HCT116 (cell line): Measurements from ENCODE around the gene DENND5A. TPM values are rescaled to one million over a fixed set of nuclear protein-coding genes. Genes with fewer than 3 reads are reported as not detected.
"Not testable (repeated sequence)": the region's sequence is repeated elsewhere in the genome, so short reads cannot be mapped to it uniquely, and the experiment has no call there.

Experiments used
- ATAC-seq: fragments of 200-7000 bp; cut with Tn5 transposase; 2 replicates; pipeline ENCODE4 v1.9.1; 2020; ENCODE audit warnings: mild to moderate bottlenecking, moderate library complexity
- BruUV-seq: library from RNA; stranded (reverse); fragments of 400-500 nt; replicated peaks from 2 replicates; lab custom pipeline; 2021; lab: Mats Ljungman, UMichigan
- CTCF ChIA-PET: fragments of 300-600 bp; sonication (Branson Sonifier 250); formaldehyde crosslinking; loops from one replicate; lab custom pipeline; 2021; ENCODE audit warnings: antibody characterized with exemption; lab: Charles Lee
- POLR2A ChIA-PET: fragments of 300-600, 350-600 bp; sonication (Branson Sonifier 250); formaldehyde crosslinking; loops from one replicate; lab custom pipeline; 2021; ENCODE audit warnings: antibody characterized with exemption; lab: Charles Lee
- RAD21 ChIA-PET, 2 experiments: fragments of 300-600 bp; sonication (Branson Sonifier 250); formaldehyde crosslinking; loops; one replicate each; lab custom pipeline; 2023; ENCODE audit warnings: low total read pairs in 2 of 2; ENCODE audit not compliant: uncharacterized antibody in 2 of 2, unreplicated experiment in 2 of 2, low non-redundant PET in 1 of 2; lab: Charles Lee
- DNase-seq: peaks from one replicate; pipeline ENCODE4 v3.0.0-alpha.2; 2010; ENCODE audit warnings: low read depth, low spot score
- H2AFZ ChIP-seq: fragments of 200-600 bp; shearing (Covaris generic), sonication (generic); 2 replicates; pipeline ENCODE4 v1.6.1; 2017; ENCODE audit warnings: low read depth, mixed run types, mixed read lengths, antibody characterized with exemption, low read length; ENCODE audit not compliant: poor library complexity, severe bottlenecking
- H3K27ac ChIP-seq: 2 replicates; pipeline ENCODE4 v1.5.1; 2012; ENCODE audit warnings: low read depth, low read length
- H3K27me3 ChIP-seq: fragments of 200-600 bp; sonication (generic); 2 replicates; pipeline ENCODE4 v1.6.1; 2016; ENCODE audit warnings: mixed run types, low read length, mixed read lengths; ENCODE audit not compliant: insufficient read depth
- H3K36me3 ChIP-seq, 2 experiments: fragments of 200-500 bp in 1 of 2; fragments of 200-600 bp in 1 of 2; sonication (Bioruptor generic) in 1 of 2; sonication (generic) in 1 of 2; 2 replicates each; pipeline versions ENCODE4 v1.5.1 to v1.6.1; 2014 to 2016; ENCODE audit warnings: low read length in 2 of 2, inconsistent platforms in 1 of 2, mixed read lengths in 1 of 2, mixed run types in 1 of 2; ENCODE audit not compliant: insufficient read depth in 2 of 2, control insufficient read depth in 1 of 2
- H3K4me1 ChIP-seq, 2 experiments: fragments of 200-600 bp in 1 of 2; sonication (generic) in 1 of 2; 2 replicates each; pipeline versions ENCODE4 v1.5.1 to v1.6.1; 2012 to 2017; ENCODE audit warnings: low read length in 2 of 2, inconsistent platforms in 1 of 2, mild to moderate bottlenecking in 1 of 2, mixed read lengths in 1 of 2, mixed run types in 1 of 2, moderate library complexity in 1 of 2; ENCODE audit not compliant: insufficient read depth in 2 of 2, control insufficient read depth in 1 of 2
- H3K4me2 ChIP-seq: fragments of 200-600 bp; sonication (generic); 2 replicates; pipeline ENCODE4 v1.6.1; 2017; ENCODE audit warnings: mixed run types, low read length, mixed read lengths
- H3K4me3 ChIP-seq, 2 experiments: fragments of 200-600 bp in 1 of 2; sonication (generic) in 1 of 2; replicated peaks in 1 of 2; 2 replicates each; pipeline ENCODE4 v1.5.1; 2011 to 2016; ENCODE audit warnings: low read length in 2 of 2, control low read depth in 1 of 2, low read depth in 1 of 2, mild to moderate bottlenecking in 1 of 2, mixed read lengths in 1 of 2, mixed run types in 1 of 2
- H3K79me2 ChIP-seq: fragments of 200-600 bp; sonication (generic); 2 replicates; pipeline ENCODE4 v1.6.1; 2017; ENCODE audit warnings: mild to moderate bottlenecking, mixed run types, low read length, moderate library complexity, mixed read lengths; ENCODE audit not compliant: insufficient read depth
- H3K9ac ChIP-seq: fragments of 200-600 bp; sonication (generic); 2 replicates; pipeline ENCODE4 v1.6.1; 2016; ENCODE audit warnings: low read length, mixed read lengths
- H3K9me2 ChIP-seq: fragments of 200-600 bp; sonication (generic), shearing (Covaris generic); 2 replicates; pipeline ENCODE4 v1.6.1; 2017; ENCODE audit warnings: mixed run types, mild to moderate bottlenecking, moderate library complexity; ENCODE audit not compliant: insufficient read depth
- H3K9me3 ChIP-seq, 2 experiments: fragments of 200-500 bp in 1 of 2; fragments of 200-600 bp in 1 of 2; sonication (Bioruptor generic) in 1 of 2; sonication (generic) in 1 of 2; 2 replicates each; pipeline ENCODE4 v1.6.1; 2014 to 2017; ENCODE audit warnings: low read length in 2 of 2, mixed read lengths in 2 of 2, inconsistent platforms in 1 of 2, low read depth in 1 of 2, mild to moderate bottlenecking in 1 of 2, mixed run types in 1 of 2, moderate library complexity in 1 of 2; ENCODE audit not compliant: control insufficient read depth in 1 of 2, insufficient read depth in 1 of 2
- H4K20me1 ChIP-seq: fragments of 200-600 bp; sonication (generic), shearing (Covaris generic); 2 replicates; pipeline ENCODE4 v1.6.1; 2017; ENCODE audit warnings: mixed run types, mild to moderate bottlenecking, moderate library complexity; ENCODE audit not compliant: insufficient read depth
- SRF ChIP-seq: IDR thresholded peaks from 2 replicates; pipeline ENCODE4 v1.6.1; 2012; ENCODE audit warnings: low read depth
- intact Hi-C: fragments of 100-400 bp; cut with micrococcal nuclease; formaldehyde crosslinking; loops from 2 replicates; pipeline ENCODE4 v1.10.0; 2022
- total RNA-seq: library from RNA; stranded (reverse); gene quantifications from one replicate; pipeline ENCODE4 v1.2.1, GENCODE V29; 2021; ENCODE audit not compliant: unreplicated experiment
- TF ChIP-seq, protein P1 (sequence below), 3 experiments: fragments of 200-600 bp in 1 of 3; sonication (generic) in 1 of 3; IDR thresholded peaks in 2 of 3; conservative IDR thresholded peaks in 1 of 3; 2 replicates each; pipeline ENCODE4 v1.5.1; 2012 to 2017; ENCODE audit warnings: low read depth in 2 of 3, low read length in 2 of 3, antibody characterized with exemption in 1 of 3, borderline replicate concordance in 1 of 3, control low read depth in 1 of 3, mild to moderate bottlenecking in 1 of 3, mixed read lengths in 1 of 3, mixed run types in 1 of 3, moderate library complexity in 1 of 3; ENCODE audit not compliant: insufficient read depth in 1 of 3
- TF ChIP-seq, protein P2 (sequence below): IDR thresholded peaks from 2 replicates; pipeline ENCODE4 v1.6.1; 2011; ENCODE audit warnings: mild to moderate bottlenecking, low read length, moderate library complexity; ENCODE audit not compliant: insufficient replicate concordance; ENCODE audit errors: extremely low read depth

Gene DENND5A
- total RNA-seq, 1 experiment from 2014 or later = 48.6 TPM

- H3K9me2 ChIP-seq = no peaks in the 10 kb centered on the region
- DNase-seq = no peak
- ATAC-seq = no peak
- intact Hi-C loops = loop anchor here (5.0 kb wide), 1 partner anchor 88 kb away; no protein-coding TSS in a partner anchor
- ChIA-PET POLR2A (interaction anchor here (0.7 to 0.8 kb wide), 2 partner anchors 9 to 19 kb away, joined by 4 read pairs; no protein-coding TSS in a partner anchor), CTCF (interaction anchor here (0.7 to 1.5 kb wide), 2 partner anchors 148 to 246 kb away, joined by 4 to 5 read pairs; no protein-coding TSS in a partner anchor), RAD21 (no interaction called here)
- no peaks in the 10 kb centered on the region for H3K27me3 ChIP-seq
- peaks cover 3% of the 10 kb centered on the region; the same call in 1 of the 2 replicates for H4K20me1 ChIP-seq
- no peak overlapping the region for H3K9ac ChIP-seq
- H2AFZ ChIP-seq = no peak overlapping the region
- peaks cover 8 to 23% of the 10 kb centered on the region in 2 experiments; a peak in 2 of 4 replicates for H3K4me1 ChIP-seq
- H3K4me2 ChIP-seq = no peak overlapping the region
- TF ChIP-seq SRF = 0 out of 2 replicates have a peak, but pooled peaks have one; percentile 20
- TF ChIP-seq, protein P1, sequence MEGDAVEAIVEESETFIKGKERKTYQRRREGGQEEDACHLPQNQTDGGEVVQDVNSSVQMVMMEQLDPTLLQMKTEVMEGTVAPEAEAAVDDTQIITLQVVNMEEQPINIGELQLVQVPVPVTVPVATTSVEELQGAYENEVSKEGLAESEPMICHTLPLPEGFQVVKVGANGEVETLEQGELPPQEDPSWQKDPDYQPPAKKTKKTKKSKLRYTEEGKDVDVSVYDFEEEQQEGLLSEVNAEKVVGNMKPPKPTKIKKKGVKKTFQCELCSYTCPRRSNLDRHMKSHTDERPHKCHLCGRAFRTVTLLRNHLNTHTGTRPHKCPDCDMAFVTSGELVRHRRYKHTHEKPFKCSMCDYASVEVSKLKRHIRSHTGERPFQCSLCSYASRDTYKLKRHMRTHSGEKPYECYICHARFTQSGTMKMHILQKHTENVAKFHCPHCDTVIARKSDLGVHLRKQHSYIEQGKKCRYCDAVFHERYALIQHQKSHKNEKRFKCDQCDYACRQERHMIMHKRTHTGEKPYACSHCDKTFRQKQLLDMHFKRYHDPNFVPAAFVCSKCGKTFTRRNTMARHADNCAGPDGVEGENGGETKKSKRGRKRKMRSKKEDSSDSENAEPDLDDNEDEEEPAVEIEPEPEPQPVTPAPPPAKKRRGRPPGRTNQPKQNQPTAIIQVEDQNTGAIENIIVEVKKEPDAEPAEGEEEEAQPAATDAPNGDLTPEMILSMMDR (IDR thresholded peaks at IDR 0.05 in 2 of 3, conservative IDR thresholded peaks at IDR 0.05 in 1 of 3; ENCODE audit: borderline replicate concordance in 1 of 3, insufficient read depth in 1 of 3, low read depth in 2 of 3, low read length in 2 of 3) = peak in 2 of 3 experiments; percentile 28 to 51; a peak in 3 of 6 replicates
- TF ChIP-seq, protein P2, sequence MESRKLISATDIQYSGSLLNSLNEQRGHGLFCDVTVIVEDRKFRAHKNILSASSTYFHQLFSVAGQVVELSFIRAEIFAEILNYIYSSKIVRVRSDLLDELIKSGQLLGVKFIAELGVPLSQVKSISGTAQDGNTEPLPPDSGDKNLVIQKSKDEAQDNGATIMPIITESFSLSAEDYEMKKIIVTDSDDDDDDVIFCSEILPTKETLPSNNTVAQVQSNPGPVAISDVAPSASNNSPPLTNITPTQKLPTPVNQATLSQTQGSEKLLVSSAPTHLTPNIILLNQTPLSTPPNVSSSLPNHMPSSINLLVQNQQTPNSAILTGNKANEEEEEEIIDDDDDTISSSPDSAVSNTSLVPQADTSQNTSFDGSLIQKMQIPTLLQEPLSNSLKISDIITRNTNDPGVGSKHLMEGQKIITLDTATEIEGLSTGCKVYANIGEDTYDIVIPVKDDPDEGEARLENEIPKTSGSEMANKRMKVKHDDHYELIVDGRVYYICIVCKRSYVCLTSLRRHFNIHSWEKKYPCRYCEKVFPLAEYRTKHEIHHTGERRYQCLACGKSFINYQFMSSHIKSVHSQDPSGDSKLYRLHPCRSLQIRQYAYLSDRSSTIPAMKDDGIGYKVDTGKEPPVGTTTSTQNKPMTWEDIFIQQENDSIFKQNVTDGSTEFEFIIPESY = no peak
- TF ChIP-seq, all 23 proteins: peak for 2
- Histone ChIP-seq H3K36me3 (0 out of 4 replicates have a peak, but pooled peaks cover 0 to under 1% of the 10 kb centered on the region in 2 experiments), H3K27ac (no peak overlapping the region), H3K79me2 (peaks cover 84% of the 10 kb centered on the region), H3K4me3 (no peak overlapping the region), H3K9me3 (no peaks in the 10 kb centered on the region)
- no TSS peak for BruUV-seq
These were observed 4.9 kb downstream of the DENND5A start for GRCh38 chr11:9259981-9260837.

- H2AFZ ChIP-seq, H3K9me2 ChIP-seq, POLR2A ChIA-PET, H3K27ac ChIP-seq, DNase-seq, H3K36me3 ChIP-seq, H4K20me1 ChIP-seq, intact Hi-C loops, H3K9ac ChIP-seq, RAD21 ChIA-PET, H3K27me3 ChIP-seq, CTCF ChIA-PET, H3K4me3 ChIP-seq, H3K4me2 ChIP-seq, H3K9me3 ChIP-seq, ATAC-seq, BruUV-seq: not testable (repeated sequence)
- H3K4me1 ChIP-seq = peaks cover 8 to 17% of the 10 kb centered on the region in 2 experiments; a peak in 2 of 4 replicates
- H3K79me2 ChIP-seq = peaks cover 88% of the 10 kb centered on the region
These were observed 6.9 kb downstream of the DENND5A start for GRCh38 chr11:9258279-9258678.
